ENCODE data around the gene EXD3. TPM values are rescaled to one million over a fixed set of nuclear protein-coding genes. Genes with fewer than 3 reads are reported as not detected.

EXD3 gene
- total and polyA plus RNA-seq, 9 of the 15 experiments (the other 6 are each of a cell fraction or from before 2014, with no cell fraction given): 0.29 to 12.5 (median 3.9) TPM

- TF ChIP-seq ATF7 (IDR thresholded peaks at IDR 0.05) (peak; percentile 96), YBX1 (IDR thresholded peaks at IDR 0.05) (no peak), ZFX (CRISPR knock-in tag; IDR thresholded peaks at IDR 0.05) (0 out of 2 replicates have a peak, but pooled peaks have one; percentile 34), TAL1 (IDR thresholded peaks at IDR 0.05) (no peak), POU5F1 (IDR thresholded peaks at IDR 0.05; ENCODE audit: borderline replicate concordance, low read depth, low read length, partially characterized antibody) (no peak), EP300 (IDR thresholded peaks at IDR 0.05; ENCODE audit: low read length) (no peak; the same call in 1 of the 2 replicates), SMAD4 (CRISPR knock-in tag; conservative IDR thresholded peaks at IDR 0.05) (peak; percentile 83), E2F1 (CRISPR knock-in tag; IDR thresholded peaks at IDR 0.05) (peak; percentile 71; the same call in 1 of the 2 replicates), KDM5B (IDR thresholded peaks at IDR 0.05; ENCODE audit: insufficient replicate concordance, low read depth, low read length) (peak; percentile 6), RB1 (IDR thresholded peaks at IDR 0.05; ENCODE audit: low read depth) (peak; percentile 7; the same call in 1 of the 2 replicates), ZNF444 (CRISPR knock-in tag; IDR thresholded peaks at IDR 0.05) (no peak), ZNF395 (CRISPR knock-in tag; IDR thresholded peaks at IDR 0.05) (peak; percentile 54; the same call in 1 of the 2 replicates), NEUROD1 (IDR thresholded peaks at IDR 0.05; ENCODE audit: borderline replicate concordance, low read depth, low read length, partially characterized antibody) (no peak), POLR2A (conservative IDR thresholded peaks at IDR 0.05) (0 out of 2 replicates have a peak, but pooled peaks have one; percentile 13), GATAD2A (IDR thresholded peaks at IDR 0.05) (no peak), E2F6 (IDR thresholded peaks at IDR 0.05; ENCODE audit: borderline replicate concordance in 1 of 2, extremely low read depth in 1 of 2, insufficient read depth in 1 of 2, insufficient read length in 1 of 2, low read depth in 1 of 2, low read length in 1 of 2, poor library complexity in 1 of 2, severe bottlenecking in 1 of 2) (peak; percentile 50 to 88), MECOM (CRISPR knock-in tag; IDR thresholded peaks at IDR 0.05) (no peak), KDM1A (IDR thresholded peaks at IDR 0.05) (no peak), GTF2F1 (IDR thresholded peaks at IDR 0.05; ENCODE audit: low read depth, low read length) (no peak), ZBTB11 (CRISPR knock-in tag; IDR thresholded peaks at IDR 0.05) (peak in 1 of 3 experiments; percentile 54; a peak in 1 of 6 replicates)
Observed at GRCh38 chr9:137459152-137459600, 36.2 kb upstream of the EXD3 start, which contains the start of gene NSMF (continued).
